ENCODE measurements around the gene SPCS2. TPM values are rescaled to one million over a fixed set of nuclear protein-coding genes. Genes with fewer than 3 reads are reported as not detected.
"Not testable (repeated sequence)": the region's sequence is repeated elsewhere in the genome, so short reads cannot be mapped to it uniquely, and the experiment has no call there.

SPCS2 gene
- total and polyA plus RNA-seq, 4 donors = 32.4 to 186 (median 59.6) TPM

DNA sequence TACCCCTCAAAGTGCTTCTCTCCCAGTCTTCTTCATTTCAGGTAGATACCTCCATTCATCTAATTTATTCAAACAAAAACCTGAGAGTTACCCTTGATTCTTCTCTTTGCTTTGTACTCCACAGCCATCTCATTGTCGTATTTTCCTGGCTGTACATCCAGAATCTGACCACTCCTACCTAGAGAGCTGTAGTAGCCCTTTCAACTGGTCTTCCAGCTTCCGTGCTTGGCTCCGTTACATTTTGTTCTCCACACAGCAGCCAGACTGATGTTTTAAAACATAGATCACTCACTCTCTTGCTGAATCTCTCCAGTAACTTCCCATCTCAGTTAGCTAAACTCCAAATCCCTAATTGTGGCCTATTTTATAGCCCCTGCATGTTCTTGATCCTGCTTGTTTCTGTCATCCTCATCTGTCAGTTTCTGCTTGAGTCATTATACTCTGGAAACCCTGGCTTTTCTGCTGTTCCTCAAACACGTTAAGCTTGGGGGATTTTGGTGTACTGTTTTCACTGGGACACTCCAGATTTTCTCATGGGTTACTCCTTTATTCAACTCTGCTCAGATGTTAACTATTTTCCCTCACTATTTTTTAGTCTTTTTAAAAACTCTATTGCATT lies 7.4 kb downstream of the SPCS2 start (continued):
- no peak for TF ChIP-seq JUND (IDR thresholded peaks at IDR 0.05)

DNA sequence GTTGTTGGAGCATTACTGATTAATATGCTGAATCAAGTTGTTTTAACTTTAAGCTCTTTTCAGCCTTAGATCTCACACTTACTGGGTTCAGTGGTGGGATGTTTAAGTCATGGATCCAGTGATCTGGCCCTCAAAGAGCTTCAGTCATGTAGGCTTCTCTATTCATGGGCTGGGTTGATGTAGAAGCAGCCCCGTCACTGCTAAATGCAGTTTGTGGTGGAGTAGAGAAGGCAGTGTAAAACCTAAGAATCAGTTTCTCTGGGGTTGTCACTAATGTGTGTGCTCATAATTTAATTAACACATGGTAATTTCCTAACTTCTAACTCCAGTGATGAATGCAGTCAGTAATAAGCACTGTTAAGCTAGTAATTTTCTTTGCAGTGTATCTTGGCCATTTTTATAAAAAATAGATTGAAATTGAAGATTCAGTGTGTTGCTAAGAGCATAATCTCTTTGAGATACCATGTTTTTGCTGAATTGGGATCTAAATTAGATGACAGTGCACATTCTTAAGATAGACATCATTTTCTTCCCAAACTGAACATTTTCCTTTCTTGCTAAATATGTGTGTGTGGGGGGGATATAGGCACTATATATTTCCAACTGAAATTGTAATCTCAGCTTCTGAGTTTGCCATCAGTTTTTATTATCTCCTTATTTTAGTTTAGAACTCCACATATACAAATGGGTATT lies 9.0 kb downstream of the SPCS2 start:
- 93% methylated on average over 1 of the region's 1 CpG for WGBS
- H3K36me3 ChIP-seq (ENCODE audit: control insufficient read depth in 4 of 4, insufficient read depth in 3 of 4, low read depth in 1 of 4, low read length in 3 of 4) = peaks cover 0 to 3% (median 2%) of the 10 kb centered on the region in 4 donors

DNA sequence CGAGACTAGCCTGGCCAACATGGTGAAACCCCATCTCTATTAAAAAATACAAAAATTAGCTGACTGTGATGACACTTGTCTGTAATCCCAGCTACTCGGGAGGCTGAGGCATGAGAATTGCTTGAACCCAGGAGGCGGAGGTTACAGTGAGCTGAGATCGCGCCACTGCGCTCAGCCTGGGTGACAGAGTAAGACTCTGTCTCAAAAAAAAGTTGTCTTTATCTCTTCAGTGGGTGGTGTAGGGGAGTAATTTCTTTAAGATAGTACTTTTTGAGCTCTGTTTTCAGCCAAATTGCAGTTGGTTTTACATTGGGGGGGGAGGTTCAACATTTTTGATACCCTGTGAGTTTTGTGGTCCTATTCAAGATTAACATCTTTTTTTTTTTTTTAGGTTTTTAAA lies 11.1 kb downstream of the SPCS2 start:
- not testable (repeated sequence) for H3K9ac ChIP-seq (ENCODE audit: low read depth in 1 of 2, low read length in 2 of 2); H3K27ac ChIP-seq (ENCODE audit: low read depth in 1 of 2, low read length in 2 of 2); H3K4me3 ChIP-seq (ENCODE audit: low read depth in 1 of 3, low read length in 3 of 3); H3K9me3 ChIP-seq (ENCODE audit: control insufficient read depth in 4 of 4, low read length in 3 of 4); DNase-seq (ENCODE audit: low spot score); H3K36me3 ChIP-seq (ENCODE audit: control insufficient read depth in 4 of 4, insufficient read depth in 3 of 4, low read depth in 1 of 4, low read length in 3 of 4); H3K4me1 ChIP-seq (ENCODE audit: control insufficient read depth in 4 of 4, insufficient read depth in 4 of 4, low read length in 3 of 4); H3K27me3 ChIP-seq (ENCODE audit: control insufficient read depth in 4 of 4, insufficient read depth in 4 of 4, low read length in 3 of 4)
- WGBS = 95% methylated on average over 6 of the region's 6 CpGs

More for the DNA sequence above, 9.0 kb downstream of the SPCS2 start:
- Histone ChIP-seq H3K4me1 (ENCODE audit: control insufficient read depth in 4 of 4, insufficient read depth in 4 of 4, low read length in 3 of 4) (no peaks in the 10 kb centered on the region), H3K27ac (ENCODE audit: low read depth in 1 of 2, low read length in 2 of 2) (no peak overlapping the region), H3K9ac (ENCODE audit: low read depth in 1 of 2, low read length in 2 of 2) (no peak overlapping the region), H3K4me3 (ENCODE audit: low read depth in 1 of 3, low read length in 3 of 3) (no peak overlapping the region), H3K9me3 (ENCODE audit: control insufficient read depth in 4 of 4, low read length in 3 of 4) (no peaks in the 10 kb centered on the region), H3K27me3 (ENCODE audit: control insufficient read depth in 4 of 4, insufficient read depth in 4 of 4, low read length in 3 of 4) (no peaks in the 10 kb centered on the region)
- no peak for DNase-seq (ENCODE audit: low spot score)
- TF ChIP-seq GABPA (IDR thresholded peaks at IDR 0.05 in 1 of 2, conservative IDR thresholded peaks at IDR 0.05 in 1 of 2) (no peak), RAD21 (IDR thresholded peaks at IDR 0.05) (no peak), FOXA2 (IDR thresholded peaks at IDR 0.05) (no peak), RXRA (IDR thresholded peaks at IDR 0.05) (no peak), YY1 (IDR thresholded peaks at IDR 0.05) (no peak), NR2F2 (IDR thresholded peaks at IDR 0.05) (no peak), HNF4G (IDR thresholded peaks at IDR 0.05) (no peak), FOXA1 (IDR thresholded peaks at IDR 0.05) (no peak), EGR1 (IDR thresholded peaks at IDR 0.05; ENCODE audit: low read depth in 2 of 2) (no peak), HNF4A (conservative IDR thresholded peaks at IDR 0.05) (no peak)
- TF ChIP-seq, protein P1, sequence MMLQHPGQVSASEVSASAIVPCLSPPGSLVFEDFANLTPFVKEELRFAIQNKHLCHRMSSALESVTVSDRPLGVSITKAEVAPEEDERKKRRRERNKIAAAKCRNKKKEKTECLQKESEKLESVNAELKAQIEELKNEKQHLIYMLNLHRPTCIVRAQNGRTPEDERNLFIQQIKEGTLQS (IDR thresholded peaks at IDR 0.05) = no peak
- TF ChIP-seq, protein P2, sequence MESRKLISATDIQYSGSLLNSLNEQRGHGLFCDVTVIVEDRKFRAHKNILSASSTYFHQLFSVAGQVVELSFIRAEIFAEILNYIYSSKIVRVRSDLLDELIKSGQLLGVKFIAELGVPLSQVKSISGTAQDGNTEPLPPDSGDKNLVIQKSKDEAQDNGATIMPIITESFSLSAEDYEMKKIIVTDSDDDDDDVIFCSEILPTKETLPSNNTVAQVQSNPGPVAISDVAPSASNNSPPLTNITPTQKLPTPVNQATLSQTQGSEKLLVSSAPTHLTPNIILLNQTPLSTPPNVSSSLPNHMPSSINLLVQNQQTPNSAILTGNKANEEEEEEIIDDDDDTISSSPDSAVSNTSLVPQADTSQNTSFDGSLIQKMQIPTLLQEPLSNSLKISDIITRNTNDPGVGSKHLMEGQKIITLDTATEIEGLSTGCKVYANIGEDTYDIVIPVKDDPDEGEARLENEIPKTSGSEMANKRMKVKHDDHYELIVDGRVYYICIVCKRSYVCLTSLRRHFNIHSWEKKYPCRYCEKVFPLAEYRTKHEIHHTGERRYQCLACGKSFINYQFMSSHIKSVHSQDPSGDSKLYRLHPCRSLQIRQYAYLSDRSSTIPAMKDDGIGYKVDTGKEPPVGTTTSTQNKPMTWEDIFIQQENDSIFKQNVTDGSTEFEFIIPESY (IDR thresholded peaks at IDR 0.05) = no peak
- TF ChIP-seq, protein P3, sequence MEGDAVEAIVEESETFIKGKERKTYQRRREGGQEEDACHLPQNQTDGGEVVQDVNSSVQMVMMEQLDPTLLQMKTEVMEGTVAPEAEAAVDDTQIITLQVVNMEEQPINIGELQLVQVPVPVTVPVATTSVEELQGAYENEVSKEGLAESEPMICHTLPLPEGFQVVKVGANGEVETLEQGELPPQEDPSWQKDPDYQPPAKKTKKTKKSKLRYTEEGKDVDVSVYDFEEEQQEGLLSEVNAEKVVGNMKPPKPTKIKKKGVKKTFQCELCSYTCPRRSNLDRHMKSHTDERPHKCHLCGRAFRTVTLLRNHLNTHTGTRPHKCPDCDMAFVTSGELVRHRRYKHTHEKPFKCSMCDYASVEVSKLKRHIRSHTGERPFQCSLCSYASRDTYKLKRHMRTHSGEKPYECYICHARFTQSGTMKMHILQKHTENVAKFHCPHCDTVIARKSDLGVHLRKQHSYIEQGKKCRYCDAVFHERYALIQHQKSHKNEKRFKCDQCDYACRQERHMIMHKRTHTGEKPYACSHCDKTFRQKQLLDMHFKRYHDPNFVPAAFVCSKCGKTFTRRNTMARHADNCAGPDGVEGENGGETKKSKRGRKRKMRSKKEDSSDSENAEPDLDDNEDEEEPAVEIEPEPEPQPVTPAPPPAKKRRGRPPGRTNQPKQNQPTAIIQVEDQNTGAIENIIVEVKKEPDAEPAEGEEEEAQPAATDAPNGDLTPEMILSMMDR (IDR thresholded peaks at IDR 0.05; ENCODE audit: low read depth, low read length, missing input control) = no peak
